Uterus (tissue), 4 donors: ENCODE data around the gene CCNO. TPM values are rescaled to one million over a fixed set of nuclear protein-coding genes. Genes with fewer than 3 reads are reported as not detected.
A peak's percentile ranks its signal among the peaks of the same experiment; 100 is the strongest.

Source experiments
- DNase-seq, 2 donors: peaks; one replicate each; pipeline ENCODE4 v3.0.0-alpha.2; 2019 to 2020
- H3K27ac ChIP-seq, 2 donors: fragments of 200-600 bp; sonication (generic); 1 replicate in 1 of 2; 2 replicates in 1 of 2; pipeline ENCODE4 v1.5.1; 2016 to 2018
- H3K27me3 ChIP-seq, 2 donors: fragments of 200-600 bp; sonication (generic); one replicate each; pipeline ENCODE4 v1.5.1; 2018 to 2019; ENCODE audit warnings: control low read depth in 1 of 2
- H3K36me3 ChIP-seq, 2 donors: fragments of 200-600 bp; sonication (generic); one replicate each; pipeline ENCODE4 v1.5.1; 2019; ENCODE audit warnings: control low read depth in 1 of 2
- H3K4me1 ChIP-seq, 2 donors: fragments of 200-600 bp; sonication (generic); one replicate each; pipeline ENCODE4 v1.5.1; 2018 to 2019; ENCODE audit warnings: control low read depth in 1 of 2
- H3K4me3 ChIP-seq, 2 donors: fragments of 200-600 bp; sonication (generic); 1 replicate in 1 of 2; 2 replicates in 1 of 2; pipeline ENCODE4 v1.5.1; 2018 to 2019; ENCODE audit warnings: mild to moderate bottlenecking in 1 of 2
- H3K9me3 ChIP-seq, 2 donors: fragments of 200-600 bp; sonication (generic); one replicate each; pipeline ENCODE4 v1.5.1; 2019; ENCODE audit warnings: control low read depth in 1 of 2
- CTCF ChIP-seq, 4 experiments: fragments of 200-600 bp in 2 of 4; fragments of 450-650 bp in 2 of 4; sonication (generic) in 2 of 4; IDR thresholded peaks; one replicate each; pipeline ENCODE4 v1.5.1; 2016 to 2019; ENCODE audit warnings: antibody characterized with exemption in 4 of 4, mild to moderate bottlenecking in 2 of 4, moderate library complexity in 1 of 4
- POLR2A ChIP-seq, 2 donors: fragments of 450-650 bp; IDR thresholded peaks; one replicate each; pipeline ENCODE4 v1.6.1; 2016; ENCODE audit warnings: antibody characterized with exemption in 2 of 2, mild to moderate bottlenecking in 1 of 2, moderate library complexity in 1 of 2
- intact Hi-C: fragments of 100-400 bp; cut with DNase I; formaldehyde crosslinking; loops from one replicate; pipeline ENCODE4 v1.15.1; 2023; ENCODE audit warnings: low total_unique reads
- total RNA-seq, 4 donors: library from RNA; depleted of rRNA in 3 of 4; stranded (reverse); fragments of >200 nt in 3 of 4; gene quantifications; one replicate each; pipeline versions ENCODE4 v1.1.0 to v1.2.4, GENCODE V29; 2014 to 2023
- donor health status: DM: yes; HTN: yes; CAD: no.

The CCNO gene, protein sequence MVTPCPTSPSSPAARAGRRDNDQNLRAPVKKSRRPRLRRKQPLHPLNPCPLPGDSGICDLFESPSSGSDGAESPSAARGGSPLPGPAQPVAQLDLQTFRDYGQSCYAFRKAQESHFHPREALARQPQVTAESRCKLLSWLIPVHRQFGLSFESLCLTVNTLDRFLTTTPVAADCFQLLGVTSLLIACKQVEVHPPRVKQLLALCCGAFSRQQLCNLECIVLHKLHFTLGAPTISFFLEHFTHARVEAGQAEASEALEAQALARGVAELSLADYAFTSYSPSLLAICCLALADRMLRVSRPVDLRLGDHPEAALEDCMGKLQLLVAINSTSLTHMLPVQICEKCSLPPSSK
- under 1 TPM in 2 of 4 donors, not detected in 2; 0.48 to 0.67 TPM for total RNA-seq

- Histone ChIP-seq H3K27me3 (peaks cover 4 to 53% of the 10 kb centered on the region in 2 donors), H3K9me3 (no peaks in the 10 kb centered on the region), H3K4me3 (peak within 1 kb of the TSS; percentile 12 to 55), H3K36me3 (no peaks in the 10 kb centered on the region), H3K27ac (no peak within 1 kb of the TSS), H3K4me1 (peaks cover 0 to 30% of the 10 kb centered on the region in 2 donors)
- DNase-seq, result peak; percentile 37 to 56
- intact Hi-C loops, result no loop called here
- no peak for TF ChIP-seq POLR2A (IDR thresholded peaks at IDR 0.05)
- no peak for TF ChIP-seq CTCF (IDR thresholded peaks at IDR 0.05)
Observed at GRCh38 chr5:55232985-55233928, at the start of gene CCNO. Gene CCNO, minus strand, starts transcription at chr5:55233608. Its CDS starts 85 bp downstream, at chr5:55233523.

DNA sequence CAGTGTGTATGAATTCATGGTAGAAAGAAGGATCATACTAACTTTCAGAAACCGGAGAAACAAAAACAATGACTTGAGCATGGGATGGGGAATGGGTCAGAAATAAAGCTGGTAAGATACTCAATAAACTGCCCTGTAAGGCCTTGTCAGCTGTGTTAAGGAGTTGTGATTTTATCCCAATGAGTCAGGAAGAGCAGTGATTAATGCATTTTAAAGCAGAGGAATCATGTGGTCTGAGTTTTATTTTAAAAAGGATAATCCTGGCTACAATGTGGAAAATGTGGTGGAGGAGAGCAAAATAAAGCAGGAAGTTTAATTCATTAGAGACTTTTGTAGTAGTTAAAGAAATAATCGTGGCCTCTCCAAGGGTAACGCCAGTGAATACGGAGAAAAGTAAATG is 45.4 kb upstream of the CCNO start:
- no peaks in the 10 kb centered on the region for H3K36me3 ChIP-seq
- TF ChIP-seq POLR2A (IDR thresholded peaks at IDR 0.05) (no peak), CTCF (IDR thresholded peaks at IDR 0.05) (no peak)
- no peak overlapping the region for H3K4me3 ChIP-seq
- no peaks in the 10 kb centered on the region for H3K9me3 ChIP-seq
- no peak for DNase-seq
- intact Hi-C loops, result no loop called here
- no peaks in the 10 kb centered on the region for H3K4me1 ChIP-seq
- no peaks in the 10 kb centered on the region for H3K27me3 ChIP-seq
- no peak overlapping the region for H3K27ac ChIP-seq

- H3K4me1 ChIP-seq, result no peaks in the 10 kb centered on the region
- no peak overlapping the region for H3K27ac ChIP-seq
- no peaks in the 10 kb centered on the region for H3K27me3 ChIP-seq
- no peaks in the 10 kb centered on the region for H3K36me3 ChIP-seq
- intact Hi-C loops, result no loop called here
- TF ChIP-seq CTCF (IDR thresholded peaks at IDR 0.05) (no peak), POLR2A (IDR thresholded peaks at IDR 0.05) (no peak)
- H3K9me3 ChIP-seq, result no peaks in the 10 kb centered on the region
- no peak overlapping the region for H3K4me3 ChIP-seq
- no peak for DNase-seq
Observed at GRCh38 chr5:55276771-55277170, 43.4 kb upstream of the CCNO start.

- Histone ChIP-seq H3K27ac (no peak overlapping the region), H3K9me3 (no peaks in the 10 kb centered on the region), H3K27me3 (no peaks in the 10 kb centered on the region), H3K4me3 (no peak overlapping the region), H3K36me3 (no peaks in the 10 kb centered on the region), H3K4me1 (no peaks in the 10 kb centered on the region)
- intact Hi-C loops, result no loop called here
- no peak for DNase-seq
- TF ChIP-seq CTCF (IDR thresholded peaks at IDR 0.05) (no peak), POLR2A (IDR thresholded peaks at IDR 0.05) (no peak)
Observed at GRCh38 chr5:55258339-55258738, 24.9 kb upstream of the CCNO start.

GRCh38 chr5:55254802-55255201 is 21.4 kb upstream of the CCNO start:
- H3K4me3 ChIP-seq, result no peak overlapping the region
- H3K36me3 ChIP-seq, result no peaks in the 10 kb centered on the region
- no peak for DNase-seq
- no peak for TF ChIP-seq POLR2A (IDR thresholded peaks at IDR 0.05)
- TF ChIP-seq CTCF (IDR thresholded peaks at IDR 0.05), result no peak
- no peaks in the 10 kb centered on the region for H3K27me3 ChIP-seq
- no peak overlapping the region for H3K27ac ChIP-seq
- no peaks in the 10 kb centered on the region for H3K4me1 ChIP-seq
- intact Hi-C loops, result no loop called here
- H3K9me3 ChIP-seq, result no peaks in the 10 kb centered on the region
